CD4-positive, alpha-beta T cell treated with Interleukin-6 at 100 ng/mL for 8 hours (primary cell): ENCODE results near the gene TMEM14A.
"Not testable (repeated sequence)": the region's sequence is repeated elsewhere in the genome, so short reads cannot be mapped to it uniquely, and the experiment has no call there.

Experiments used
- DNase-seq: peaks from one replicate; pipeline ENCODE4 v3.0.0-alpha.2; 2020; ENCODE audit warnings: mixed read lengths, low spot score

Gene TMEM14A

DNA sequence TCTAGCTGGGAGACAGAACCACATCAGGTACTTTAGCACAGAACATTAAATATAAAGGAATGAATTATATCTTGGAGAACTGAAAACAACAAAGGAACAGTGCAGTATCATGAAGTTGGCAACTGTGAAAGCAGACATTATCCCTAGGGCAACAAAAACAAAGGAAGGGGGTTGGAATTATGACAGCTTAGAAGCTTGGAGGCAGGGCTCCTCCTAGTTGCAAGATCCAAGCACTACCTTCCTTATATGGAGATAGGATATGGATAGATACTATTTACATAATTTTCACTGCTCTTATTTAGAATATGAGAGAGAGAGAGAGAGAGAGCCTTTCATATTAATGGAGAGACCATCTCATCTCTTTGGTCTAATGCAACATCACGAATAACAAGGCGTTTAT, 27.0 kb downstream of the TMEM14A start:
- no peak for DNase-seq

- DNase-seq = no peak
Measured at GRCh38 chr6:52704060-52704459, 33.1 kb downstream of the TMEM14A start.

DNA sequence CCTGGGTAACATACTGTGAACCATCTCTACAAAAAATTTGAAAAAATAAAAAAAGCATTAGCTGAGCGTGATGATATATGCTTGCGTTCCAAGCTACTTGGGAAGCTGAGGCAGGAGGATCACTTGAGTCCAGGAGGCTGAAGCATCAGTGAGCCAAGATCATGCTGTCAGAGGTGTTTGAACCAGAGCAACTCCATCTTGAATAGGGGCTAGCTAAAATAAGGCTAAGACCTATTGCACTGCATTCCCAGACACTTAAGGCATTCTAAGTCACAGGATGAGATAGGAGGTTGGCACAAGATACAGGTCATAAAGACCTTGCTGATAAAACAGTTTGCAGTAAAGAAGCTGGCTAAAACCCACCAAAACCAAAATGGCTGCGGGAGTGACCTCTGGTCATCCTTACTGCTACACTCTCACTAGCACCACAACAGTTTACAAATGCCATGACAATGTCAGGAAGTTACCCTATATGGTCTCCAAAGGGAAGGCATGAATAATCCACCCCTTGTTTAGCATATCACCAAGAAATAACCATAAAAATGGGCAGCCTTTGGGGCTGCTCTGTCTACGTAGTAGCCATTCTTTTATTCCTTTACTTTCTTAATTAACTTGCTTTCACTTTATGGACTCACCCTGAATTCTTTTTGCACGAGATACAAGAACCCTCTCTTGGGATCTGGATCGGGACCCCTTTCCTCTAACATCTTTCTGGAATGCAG, 34.0 kb downstream of the TMEM14A start:
- not testable (repeated sequence) for DNase-seq

GRCh38 chr6:52706001-52706400, 35.1 kb downstream of the TMEM14A start:
- DNase-seq = no peak

GRCh38 chr6:52707963-52708680, 37.2 kb downstream of the TMEM14A start:
- DNase-seq = no peak

DNA sequence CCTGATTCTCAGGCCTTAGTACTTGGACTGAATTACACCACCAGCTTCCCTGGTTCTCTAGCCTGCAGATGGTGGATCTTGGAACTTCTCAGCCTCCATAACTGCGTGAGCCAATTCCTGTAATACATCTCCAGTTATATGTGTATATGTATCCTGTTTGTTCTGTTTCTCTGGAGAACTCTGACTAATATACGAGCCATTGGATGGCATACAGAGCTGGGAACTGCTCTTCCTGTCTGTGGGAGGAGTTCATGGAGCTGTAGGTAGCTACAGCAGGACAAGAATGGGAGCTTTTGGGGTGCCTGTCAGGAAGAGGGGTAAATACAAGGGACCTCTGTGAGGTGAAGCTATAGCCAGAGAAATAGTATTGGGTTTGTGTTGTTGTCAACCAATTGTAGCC, 41.2 kb downstream of the TMEM14A start:
- no peak for DNase-seq

GRCh38 chr6:52714761-52715160, 43.8 kb downstream of the TMEM14A start:
- not testable (repeated sequence) for DNase-seq

DNA sequence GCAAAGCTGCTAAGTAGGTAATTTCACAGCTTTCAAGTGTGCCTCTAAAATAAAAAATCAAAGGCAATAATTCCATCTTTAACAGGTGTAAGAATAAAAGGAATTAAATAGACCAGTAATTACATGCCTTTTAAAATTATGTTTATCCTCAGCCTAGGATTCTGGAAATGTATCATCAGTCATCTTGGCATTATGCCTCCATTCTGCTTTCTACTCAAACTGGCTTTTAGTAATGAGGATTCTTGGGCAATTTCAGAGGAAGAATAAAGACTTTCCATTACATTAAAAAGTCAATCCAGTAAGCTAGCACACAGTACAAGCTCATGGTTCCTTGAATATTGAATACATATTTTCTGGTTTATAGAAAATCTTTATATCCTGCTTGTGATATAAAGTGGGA, 47.6 kb downstream of the TMEM14A start:
- DNase-seq = no peak

DNA sequence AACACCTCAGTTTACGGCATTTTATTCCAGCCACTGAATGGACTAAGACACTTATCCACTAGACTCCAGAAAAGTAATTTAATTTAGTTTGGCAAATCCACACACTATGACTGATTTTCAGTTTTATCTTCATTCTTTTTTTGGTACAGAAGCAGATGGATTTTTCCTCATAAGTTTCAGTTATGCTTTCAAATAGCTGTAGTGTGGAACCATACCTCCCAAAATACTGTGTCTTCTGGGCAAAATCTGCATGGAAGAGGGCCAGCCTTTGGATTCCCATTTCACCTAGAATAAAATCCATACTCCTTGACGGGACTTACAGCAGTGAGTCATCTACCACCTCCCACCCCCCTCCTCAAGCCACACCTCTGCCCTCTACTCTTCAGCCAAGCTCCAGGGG, 49.4 kb downstream of the TMEM14A start:
- no peak for DNase-seq

- no peak for DNase-seq
Measured at GRCh38 chr6:52724042-52724405, 53.1 kb downstream of the TMEM14A start.

DNA sequence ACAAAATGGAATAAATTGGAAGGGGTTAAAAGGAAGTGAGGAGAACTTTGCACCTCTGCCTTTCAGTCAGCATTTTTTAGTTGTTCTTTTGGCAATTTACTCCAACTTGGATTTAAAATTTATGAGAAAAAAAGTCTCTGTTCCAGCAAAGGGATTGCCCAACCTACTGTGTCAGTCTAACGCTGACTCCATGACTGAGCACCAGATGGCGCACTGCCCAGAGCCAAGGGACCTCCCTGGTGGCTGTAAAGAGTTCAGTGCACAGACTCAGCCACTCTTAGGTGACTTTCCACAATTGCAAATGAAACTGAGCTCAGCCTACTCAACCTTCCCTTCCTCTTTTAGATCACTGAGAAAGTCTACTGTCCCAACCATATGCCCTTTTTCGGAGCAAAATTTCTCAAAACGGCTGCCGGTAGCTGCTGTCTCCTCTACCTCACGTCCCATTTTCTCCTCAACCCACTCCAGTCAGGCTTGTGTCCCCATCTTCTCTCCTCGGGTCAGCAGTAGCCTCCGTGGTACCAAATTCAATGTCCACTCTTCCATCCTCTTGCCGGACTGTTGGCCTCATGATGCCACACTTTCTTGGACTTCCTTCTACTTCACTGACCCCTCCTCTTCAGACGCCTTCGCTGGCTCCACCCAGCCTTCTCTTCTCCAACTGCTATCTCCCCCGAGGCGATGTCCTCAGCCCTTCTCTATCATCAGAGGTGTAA, 53.7 kb downstream of the TMEM14A start:
- peak; percentile 15 for DNase-seq

DNA sequence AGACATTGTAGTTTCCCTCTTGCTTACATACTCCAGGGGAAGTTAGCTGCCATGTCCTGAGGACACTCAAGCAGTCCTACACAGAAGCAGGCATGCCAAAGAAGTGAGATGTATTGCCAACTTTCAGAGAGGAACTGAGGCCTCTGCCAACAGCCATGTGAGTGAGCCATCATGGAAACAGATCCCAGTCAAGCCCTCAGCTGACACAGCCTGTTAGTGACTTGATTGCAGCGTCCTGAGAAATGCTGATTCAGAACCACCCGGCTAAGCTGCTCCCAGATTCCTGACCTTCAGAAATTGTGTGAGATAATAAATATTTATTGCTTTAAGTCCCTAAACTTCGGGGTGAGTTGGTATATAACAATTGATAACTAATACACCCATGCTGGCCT, 54.2 kb downstream of the TMEM14A start:
- DNase-seq = no peak

DNA sequence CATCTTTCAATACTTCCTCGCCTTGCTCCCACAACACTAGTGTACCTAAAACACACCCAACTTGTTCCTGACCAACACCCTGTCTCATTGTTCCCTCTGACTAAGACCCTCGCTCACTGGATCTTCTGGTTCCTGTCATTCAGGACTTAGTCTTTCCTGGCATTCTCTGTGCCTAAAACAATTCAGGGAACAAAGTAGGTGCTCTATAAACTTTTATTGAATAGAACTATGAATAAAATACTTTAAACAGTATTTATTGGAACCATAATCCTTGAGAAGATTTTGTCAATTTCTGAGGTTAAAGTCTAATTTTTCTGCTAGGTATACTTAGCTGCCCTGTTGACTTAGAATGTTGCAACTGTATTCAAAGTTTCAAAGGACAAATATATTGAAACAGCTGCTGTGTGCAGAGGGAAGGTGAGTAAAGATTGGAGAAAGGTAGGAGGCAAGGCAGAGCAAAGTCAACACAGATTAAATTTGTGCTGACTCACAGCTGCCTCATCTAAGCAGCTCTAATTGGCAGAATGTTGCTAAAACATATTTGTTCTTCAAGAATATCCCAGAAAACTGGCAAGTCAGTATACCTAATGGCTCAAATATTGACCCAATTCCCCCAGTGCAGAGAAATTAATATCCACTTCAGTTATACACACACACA, 54.8 kb downstream of the TMEM14A start:
- DNase-seq = no peak

DNA sequence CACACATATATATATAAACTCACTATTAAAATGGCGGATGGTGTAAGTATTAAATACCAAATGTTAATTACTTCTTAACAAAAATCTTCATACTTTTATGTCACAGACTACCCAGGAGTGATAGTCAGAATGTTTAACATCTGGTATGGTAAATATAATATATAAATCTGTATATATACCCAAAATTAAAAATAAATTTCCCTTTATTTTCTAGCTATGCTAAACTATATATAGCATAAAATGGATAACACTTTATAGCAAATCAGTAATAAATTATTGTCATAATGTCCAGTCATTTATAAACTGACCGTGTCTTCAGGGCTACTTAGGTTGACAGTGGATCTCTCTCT, 55.3 kb downstream of the TMEM14A start:
- DNase-seq = no peak

- DNase-seq = no peak
Measured at GRCh38 chr6:52726741-52727535, 56.0 kb downstream of the TMEM14A start.

- no peak for DNase-seq
Measured at GRCh38 chr6:52727908-52728307, 57.0 kb downstream of the TMEM14A start.

DNA sequence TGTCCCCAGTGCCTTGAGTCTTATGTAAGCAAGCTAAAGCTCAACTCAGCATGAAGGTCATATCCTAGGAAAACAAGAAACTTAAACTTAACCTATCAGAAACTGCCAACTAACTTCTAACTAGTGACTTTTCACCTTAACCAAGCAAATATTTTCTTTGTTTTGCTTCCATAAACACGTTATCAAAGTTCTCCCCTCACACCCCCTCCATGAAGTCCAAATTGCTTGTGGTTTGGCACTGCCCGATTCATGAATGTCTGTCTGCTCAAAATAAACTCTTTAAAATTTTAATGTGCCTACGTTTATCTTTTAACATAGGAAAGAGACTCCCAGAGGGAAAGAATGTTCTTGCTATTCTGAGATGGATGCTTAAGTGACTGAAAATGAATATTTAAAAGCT, 57.5 kb downstream of the TMEM14A start:
- DNase-seq = no peak

DNA sequence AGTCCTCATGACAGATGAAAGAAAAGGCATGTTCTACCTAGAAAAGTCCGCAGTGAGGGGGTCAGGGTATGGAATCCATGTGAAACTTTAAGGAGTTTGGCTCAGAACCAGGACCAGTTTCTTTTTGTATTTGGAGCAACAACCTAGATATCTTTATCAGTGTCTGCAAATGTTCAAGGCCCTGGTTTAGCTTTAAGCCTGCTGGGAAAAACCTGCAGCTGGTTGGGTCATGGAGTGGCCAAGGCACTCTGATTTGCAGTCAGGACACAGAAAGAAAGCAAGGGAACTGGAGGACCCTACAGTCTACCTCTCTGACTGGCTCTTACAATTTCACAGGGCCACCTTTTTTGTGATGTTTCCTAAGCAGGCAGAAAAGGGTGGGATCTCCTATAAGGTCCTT, 58.7 kb downstream of the TMEM14A start:
- no peak for DNase-seq

GRCh38 chr6:52731719-52732118, 60.8 kb downstream of the TMEM14A start:
- no peak for DNase-seq

- DNase-seq = no peak
Measured at GRCh38 chr6:52733172-52733571, 62.3 kb downstream of the TMEM14A start.

DNA sequence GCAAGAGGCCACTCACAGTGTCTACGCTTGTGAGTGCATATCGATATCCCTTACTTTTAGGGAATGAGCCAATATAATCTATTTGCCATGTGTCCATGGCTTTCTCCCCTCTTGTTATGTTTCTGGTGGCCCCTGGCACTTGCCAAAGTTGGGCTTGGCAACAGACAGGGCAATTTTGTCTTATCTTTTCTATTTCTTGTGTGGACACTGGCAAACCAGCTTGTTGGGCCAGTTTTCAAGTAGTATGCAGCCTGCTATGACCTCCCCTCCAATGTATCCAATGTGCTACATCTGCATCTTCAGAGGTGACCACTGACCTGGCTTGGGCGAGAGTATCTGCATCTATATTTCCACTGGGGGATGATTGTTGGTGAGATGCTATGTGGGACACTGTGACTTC, 63.2 kb downstream of the TMEM14A start:
- DNase-seq = no peak

GRCh38 chr6:52735071-52735470, 64.2 kb downstream of the TMEM14A start:
- no peak for DNase-seq
